HCT116 (cell line): ENCODE measurements around the gene BNC2.

Experiments used
- CEBPB ChIP-seq: IDR thresholded peaks from 2 replicates; pipeline ENCODE4 v1.6.1; 2012; ENCODE audit warnings: low read depth
- CTCF ChIP-seq, 3 experiments: fragments of 200-600 bp in 1 of 3; sonication (generic) in 1 of 3; IDR thresholded peaks in 2 of 3; conservative IDR thresholded peaks in 1 of 3; 2 replicates each; pipeline ENCODE4 v1.5.1; 2012 to 2017; ENCODE audit warnings: low read depth in 2 of 3, low read length in 2 of 3, antibody characterized with exemption in 1 of 3, borderline replicate concordance in 1 of 3, control low read depth in 1 of 3, mild to moderate bottlenecking in 1 of 3, mixed read lengths in 1 of 3, mixed run types in 1 of 3, moderate library complexity in 1 of 3; ENCODE audit not compliant: insufficient read depth in 1 of 3
- EZH2 ChIP-seq: fragments of 200-600 bp; sonication (generic); IDR thresholded peaks from 2 replicates; pipeline ENCODE4 v1.6.1; 2017; ENCODE audit warnings: antibody characterized with exemption, mixed run types
- EZH2phosphoT487 ChIP-seq: fragments of 200-600 bp; IDR thresholded peaks from 2 replicates; pipeline ENCODE4 v1.6.1; 2018; ENCODE audit warnings: antibody characterized with exemption, borderline replicate concordance
- MAX ChIP-seq: IDR thresholded peaks from 2 replicates; pipeline ENCODE4 v1.6.1; 2012
- POLR2A ChIP-seq: IDR thresholded peaks from 2 replicates; pipeline ENCODE4 v1.7.0; 2011; ENCODE audit warnings: borderline replicate concordance; ENCODE audit not compliant: insufficient read depth, insufficient read length; ENCODE audit errors: extremely low read depth
- POLR2AphosphoS5 ChIP-seq: IDR thresholded peaks from 2 replicates; pipeline ENCODE4 v1.6.1; 2011; ENCODE audit warnings: mild to moderate bottlenecking, low read depth, low read length, moderate library complexity
- RAD21 ChIP-seq: IDR thresholded peaks from 2 replicates; pipeline ENCODE4 v1.6.1; 2012; ENCODE audit warnings: low read depth, mild to moderate bottlenecking
- SIN3A ChIP-seq: IDR thresholded peaks from 2 replicates; pipeline ENCODE4 v1.6.1; 2012; ENCODE audit warnings: low read depth
- SP1 ChIP-seq: IDR thresholded peaks from 2 replicates; pipeline ENCODE4 v1.6.1; 2012; ENCODE audit warnings: low read depth

GRCh38 chr9:16732546-16732945, 137.9 kb downstream of the BNC2 start:
- TF ChIP-seq RAD21, result no peak
- TF ChIP-seq POLR2A, result no peak
- TF ChIP-seq MAX, result no peak
- no peak for TF ChIP-seq CTCF (IDR thresholded peaks at IDR 0.05 in 2 of 3, conservative IDR thresholded peaks at IDR 0.05 in 1 of 3; ENCODE audit: borderline replicate concordance in 1 of 3, insufficient read depth in 1 of 3, low read depth in 2 of 3, low read length in 2 of 3)
- no peak for TF ChIP-seq POLR2AphosphoS5
- no peak for TF ChIP-seq EZH2phosphoT487
- no peak for TF ChIP-seq SP1
- TF ChIP-seq CEBPB, result no peak
- TF ChIP-seq SIN3A, result no peak
- TF ChIP-seq EZH2, result no peak
